ENCODE results near the gene DMXL2. TPM values are rescaled to one million over a fixed set of nuclear protein-coding genes. Genes with fewer than 3 reads are reported as not detected.
"Not testable (repeated sequence)": the region's sequence is repeated elsewhere in the genome, so short reads cannot be mapped to it uniquely, and the experiment has no call there.

The DMXL2 gene
- total RNA-seq, 2 experiments from 2014 or later, result 10.0 TPM

GRCh38 chr15:51649659-51650521 lies 27.3 kb upstream of the DMXL2 start:
- intact Hi-C loops (cut with micrococcal nuclease), result loop anchor here (1.0 to 10.0 kb wide), 5 partner anchors 77 to 575 kb away; no protein-coding TSS in a partner anchor
- no peak overlapping the region for H3K27ac Mint-ChIP-seq
- no peaks in the 10 kb centered on the region for H3K27me3 Mint-ChIP-seq (ENCODE audit: low read depth)
- no peaks in the 10 kb centered on the region for H3K4me1 Mint-ChIP-seq (ENCODE audit: low read depth)
- CTCF ChIA-PET, result interaction anchor here (0.6 to 8.7 kb wide), 33 partner anchors 8 to 576 kb away, joined by 3 to 201 read pairs (median 4); partner anchors contain the start of genes DMXL2, SCG3 and TMOD2
- H3K4me3 Mint-ChIP-seq, result no peak overlapping the region
- H3K9me3 Mint-ChIP-seq, result no peaks in the 10 kb centered on the region
- peak; percentile 60 for DNase-seq
- H3K36me3 Mint-ChIP-seq (ENCODE audit: low read depth), result no peaks in the 10 kb centered on the region

GRCh38 chr15:51648643-51649042 lies 26.1 kb upstream of the DMXL2 start:
- H3K4me3 Mint-ChIP-seq; H3K4me1 Mint-ChIP-seq (ENCODE audit: low read depth); DNase-seq; intact Hi-C loops (cut with micrococcal nuclease); H3K27ac Mint-ChIP-seq; H3K36me3 Mint-ChIP-seq (ENCODE audit: low read depth); H3K27me3 Mint-ChIP-seq (ENCODE audit: low read depth); H3K9me3 Mint-ChIP-seq: not testable (repeated sequence)
- CTCF ChIA-PET, result interaction anchor here (0.9 to 8.7 kb wide), 4 partner anchors 103 to 132 kb away, joined by 3 to 201 read pairs (median 18); partner anchors contain the start of gene TMOD2

GRCh38 chr15:51648101-51648500 lies 25.5 kb upstream of the DMXL2 start:
- H3K36me3 Mint-ChIP-seq (ENCODE audit: low read depth); H3K9me3 Mint-ChIP-seq; H3K27me3 Mint-ChIP-seq (ENCODE audit: low read depth); DNase-seq; H3K27ac Mint-ChIP-seq; H3K4me3 Mint-ChIP-seq; intact Hi-C loops (cut with micrococcal nuclease); H3K4me1 Mint-ChIP-seq (ENCODE audit: low read depth): not testable (repeated sequence)
- CTCF ChIA-PET, result interaction anchor here (0.9 to 8.7 kb wide), 4 partner anchors 104 to 133 kb away, joined by 3 to 201 read pairs (median 5); partner anchors contain the start of gene TMOD2

GRCh38 chr15:51647128-51647562 lies 24.6 kb upstream of the DMXL2 start:
- Mint-ChIP-seq H3K9me3 (no peaks in the 10 kb centered on the region), H3K36me3 (ENCODE audit: low read depth) (no peaks in the 10 kb centered on the region), H3K4me3 (no peak overlapping the region), H3K27me3 (ENCODE audit: low read depth) (no peaks in the 10 kb centered on the region), H3K4me1 (ENCODE audit: low read depth) (no peaks in the 10 kb centered on the region), H3K27ac (no peak overlapping the region)
- intact Hi-C loops (cut with micrococcal nuclease), result no loop called here
- DNase-seq, result no peak
- CTCF ChIA-PET, result interaction anchor here (0.7 to 8.7 kb wide), 3 partner anchors 111 to 244 kb away, joined by 4 to 201 read pairs (median 5); no protein-coding TSS in a partner anchor

GRCh38 chr15:51642696-51643095 lies 20.1 kb upstream of the DMXL2 start:
- DNase-seq, result no peak
- no peak overlapping the region for H3K27ac Mint-ChIP-seq
- no peaks in the 10 kb centered on the region for H3K36me3 Mint-ChIP-seq (ENCODE audit: low read depth)
- intact Hi-C loops (cut with micrococcal nuclease), result no loop called here
- H3K27me3 Mint-ChIP-seq (ENCODE audit: low read depth), result no peaks in the 10 kb centered on the region
- no peaks in the 10 kb centered on the region for H3K4me1 Mint-ChIP-seq (ENCODE audit: low read depth)
- H3K4me3 Mint-ChIP-seq, result no peak overlapping the region
- CTCF ChIA-PET, result interaction anchor here (0.7 kb wide), 1 partner anchor 47 kb away, joined by 3 read pairs; no protein-coding TSS in a partner anchor
- H3K9me3 Mint-ChIP-seq, result no peaks in the 10 kb centered on the region

- DNase-seq, result no peak
- Mint-ChIP-seq H3K9me3 (no peaks in the 10 kb centered on the region), H3K4me3 (no peak overlapping the region), H3K4me1 (ENCODE audit: low read depth) (no peaks in the 10 kb centered on the region), H3K27ac (no peak overlapping the region), H3K27me3 (ENCODE audit: low read depth) (no peaks in the 10 kb centered on the region), H3K36me3 (ENCODE audit: low read depth) (no peaks in the 10 kb centered on the region)
- CTCF ChIA-PET, result interaction anchor here (0.5 to 1.4 kb wide), 3 partner anchors 9 to 262 kb away, joined by 3 to 5 read pairs (median 5); no protein-coding TSS in a partner anchor
- intact Hi-C loops (cut with micrococcal nuclease), result no loop called here
Measured at GRCh38 chr15:51641490-51642130, 19.0 kb upstream of the DMXL2 start.

- CTCF ChIA-PET, result interaction anchor here (0.6 kb wide), 2 partner anchors 56 to 758 kb away, joined by 3 read pairs; no protein-coding TSS in a partner anchor
- Mint-ChIP-seq H3K27ac (no peak overlapping the region), H3K36me3 (ENCODE audit: low read depth) (no peaks in the 10 kb centered on the region), H3K27me3 (ENCODE audit: low read depth) (no peaks in the 10 kb centered on the region), H3K9me3 (no peaks in the 10 kb centered on the region), H3K4me3 (no peak overlapping the region), H3K4me1 (ENCODE audit: low read depth) (no peaks in the 10 kb centered on the region)
- no peak for DNase-seq
- intact Hi-C loops (cut with micrococcal nuclease), result no loop called here
Measured at GRCh38 chr15:51634591-51635198, 12.1 kb upstream of the DMXL2 start.

- Mint-ChIP-seq H3K36me3 (ENCODE audit: low read depth) (no peaks in the 10 kb centered on the region), H3K27ac (no peak overlapping the region), H3K4me3 (no peak overlapping the region), H3K9me3 (no peaks in the 10 kb centered on the region), H3K4me1 (ENCODE audit: low read depth) (no peaks in the 10 kb centered on the region), H3K27me3 (ENCODE audit: low read depth) (no peaks in the 10 kb centered on the region)
- no peak for DNase-seq
- intact Hi-C loops (cut with micrococcal nuclease), result no loop called here
- CTCF ChIA-PET, result no interaction called here
Measured at GRCh38 chr15:51629612-51630011, 7.0 kb upstream of the DMXL2 start.

- Mint-ChIP-seq H3K4me3 (no peak overlapping the region), H3K36me3 (ENCODE audit: low read depth) (no peaks in the 10 kb centered on the region), H3K9me3 (no peaks in the 10 kb centered on the region), H3K27ac (no peak overlapping the region), H3K27me3 (ENCODE audit: low read depth) (no peaks in the 10 kb centered on the region), H3K4me1 (ENCODE audit: low read depth) (peaks cover 15% of the 10 kb centered on the region)
- CTCF ChIA-PET, result interaction anchor here (0.7 to 1.6 kb wide), 2 partner anchors 152 to 442 kb away, joined by 3 to 4 read pairs; no protein-coding TSS in a partner anchor
- intact Hi-C loops (cut with micrococcal nuclease), result no loop called here
- no peak for DNase-seq
Measured at GRCh38 chr15:51625236-51625635, 2.7 kb upstream of the DMXL2 start.

GRCh38 chr15:51624022-51624421 lies 1.5 kb upstream of the DMXL2 start:
- CTCF ChIA-PET, result no interaction called here
- H3K9me3 Mint-ChIP-seq, result no peaks in the 10 kb centered on the region
- intact Hi-C loops (cut with micrococcal nuclease), result no loop called here
- H3K4me1 Mint-ChIP-seq (ENCODE audit: low read depth), result peaks cover 19% of the 10 kb centered on the region
- no peak overlapping the region for H3K27ac Mint-ChIP-seq
- H3K36me3 Mint-ChIP-seq (ENCODE audit: low read depth), result no peaks in the 10 kb centered on the region
- no peak for DNase-seq
- no peaks in the 10 kb centered on the region for H3K27me3 Mint-ChIP-seq (ENCODE audit: low read depth)
- peak overlapping the region; percentile 76 for H3K4me3 Mint-ChIP-seq

GRCh38 chr15:51623386-51623938 lies 891 bp upstream of the DMXL2 start:
- Mint-ChIP-seq H3K4me1 (ENCODE audit: low read depth) (peaks cover 19% of the 10 kb centered on the region), H3K4me3 (peak overlapping the region; percentile 76), H3K9me3 (no peaks in the 10 kb centered on the region), H3K27me3 (ENCODE audit: low read depth) (no peaks in the 10 kb centered on the region), H3K36me3 (ENCODE audit: low read depth) (no peaks in the 10 kb centered on the region), H3K27ac (no peak overlapping the region)
- DNase-seq, result no peak
- CTCF ChIA-PET, result interaction anchor here (2.0 to 4.3 kb wide), 2 partner anchors 113 to 153 kb away, joined by 8 to 25 read pairs; no protein-coding TSS in a partner anchor
- intact Hi-C loops (cut with micrococcal nuclease), result loop anchor here (2.0 kb wide), 2 partner anchors 103 to 113 kb away; partner anchors contain the start of gene LYSMD2

Data from activated naive CD4-positive, alpha-beta T cell treated with anti-CD3 and anti-CD28 coated beads for 36 hours (primary cell).